GM13977 (cell line): ENCODE data around the gene MAML3.

Experiments
- DNase-seq: peaks from one replicate; pipeline ENCODE4 v3.0.0; 2012; ENCODE audit warnings: low spot score
- CTCF ChIP-seq: IDR thresholded peaks from 2 replicates; pipeline ENCODE4 v1.5.1; 2012; ENCODE audit warnings: mild to moderate bottlenecking, control low read depth; ENCODE audit not compliant: insufficient read depth; ENCODE audit errors: extremely low read depth, missing control alignments
- in situ Hi-C: fragments of 300-500 bp; cut with MboI; formaldehyde crosslinking; loops from one replicate; pipeline ENCODE4 v1.12.0; 2022; ENCODE audit warnings: low sequenced_read_pairs, low pct_unique_long_range_greater_than_20kb, mixed read lengths, inconsistent platforms; ENCODE audit not compliant: unreplicated experiment

The MAML3 gene

GRCh38 chr4:140134746-140135425 lies 19.1 kb downstream of the MAML3 start:
- in situ Hi-C loops = no loop called here

GRCh38 chr4:140133576-140133975 lies 20.4 kb downstream of the MAML3 start:
- in situ Hi-C loops = no loop called here
- DNase-seq = no peak
- TF ChIP-seq CTCF = no peak

More at GRCh38 chr4:140134746-140135425, 19.1 kb downstream of the MAML3 start:
- no peak for TF ChIP-seq CTCF
- no peak for DNase-seq

GRCh38 chr4:140131675-140132229 lies 22.2 kb downstream of the MAML3 start:
- no peak for DNase-seq
- in situ Hi-C loops = no loop called here
- TF ChIP-seq CTCF = no peak

GRCh38 chr4:140130677-140131076 lies 23.3 kb downstream of the MAML3 start:
- in situ Hi-C loops = no loop called here
- no peak for DNase-seq
- no peak for TF ChIP-seq CTCF

- TF ChIP-seq CTCF = no peak
- in situ Hi-C loops = no loop called here
- no peak for DNase-seq
Measured at GRCh38 chr4:140127422-140127821, 26.6 kb downstream of the MAML3 start.

GRCh38 chr4:140126261-140126660 lies 27.7 kb downstream of the MAML3 start:
- in situ Hi-C loops = no loop called here
- DNase-seq = no peak
- TF ChIP-seq CTCF = no peak
